Fibroblast of skin of abdomen (primary cell): Measurements from ENCODE around the gene CHST9.
"Not testable (repeated sequence)": the region's sequence is repeated elsewhere in the genome, so short reads cannot be mapped to it uniquely, and the experiment has no call there.

Source experiments
- DNase-seq: peaks from one replicate; pipeline ENCODE4 v3.0.0-alpha.2; 2013

CHST9 gene

DNA sequence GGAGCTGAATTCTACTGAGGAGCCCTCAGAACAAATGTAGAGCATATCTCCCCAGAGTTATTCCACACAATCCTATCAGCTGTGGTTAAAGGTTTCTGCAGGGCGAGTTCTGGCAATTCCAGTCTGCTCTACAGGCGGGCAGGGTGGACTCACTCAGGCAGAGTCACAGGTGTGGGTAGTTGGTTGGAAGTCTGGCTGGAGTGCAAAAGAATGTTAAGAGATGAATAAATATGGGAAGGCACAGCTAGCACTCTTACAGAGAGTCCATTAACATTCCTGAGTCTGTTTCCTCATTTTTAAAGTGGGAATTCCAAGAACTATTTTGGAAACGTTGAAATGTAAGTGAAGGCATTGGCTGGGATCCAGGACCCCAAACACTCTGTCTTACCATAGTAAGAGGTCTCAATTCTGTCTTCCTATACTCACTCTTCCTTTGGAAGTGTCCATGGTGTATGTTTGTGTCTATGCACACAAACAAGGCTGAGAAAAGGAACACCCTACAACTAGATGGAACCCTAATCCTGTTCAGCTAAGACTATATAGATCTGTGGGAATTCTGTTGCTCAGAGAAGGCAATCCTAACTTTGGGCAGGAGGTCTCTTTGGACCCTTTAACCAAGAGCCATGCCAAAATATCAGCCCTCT lies 256.3 kb downstream of the CHST9 start:
- DNase-seq = no peak

DNA sequence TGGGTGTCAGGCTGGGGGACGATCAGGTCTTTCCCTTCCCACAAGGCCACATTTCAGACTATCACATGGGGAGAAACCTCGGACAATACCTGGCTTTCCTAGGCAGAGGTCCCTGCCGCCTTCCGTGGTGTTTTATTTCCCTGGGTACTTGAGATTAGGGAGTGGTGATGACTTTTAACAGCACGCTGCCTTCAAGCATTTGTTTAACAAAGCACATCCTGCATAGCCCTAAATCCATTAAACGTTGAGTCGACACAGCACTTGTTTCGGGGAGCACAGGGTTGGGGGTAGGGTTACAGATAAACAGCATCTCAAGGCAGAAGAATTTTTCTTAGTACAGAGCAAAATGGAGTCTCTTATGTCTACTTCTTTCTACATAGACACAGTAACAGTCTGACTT lies 257.3 kb downstream of the CHST9 start:
- DNase-seq = not testable (repeated sequence)

DNA sequence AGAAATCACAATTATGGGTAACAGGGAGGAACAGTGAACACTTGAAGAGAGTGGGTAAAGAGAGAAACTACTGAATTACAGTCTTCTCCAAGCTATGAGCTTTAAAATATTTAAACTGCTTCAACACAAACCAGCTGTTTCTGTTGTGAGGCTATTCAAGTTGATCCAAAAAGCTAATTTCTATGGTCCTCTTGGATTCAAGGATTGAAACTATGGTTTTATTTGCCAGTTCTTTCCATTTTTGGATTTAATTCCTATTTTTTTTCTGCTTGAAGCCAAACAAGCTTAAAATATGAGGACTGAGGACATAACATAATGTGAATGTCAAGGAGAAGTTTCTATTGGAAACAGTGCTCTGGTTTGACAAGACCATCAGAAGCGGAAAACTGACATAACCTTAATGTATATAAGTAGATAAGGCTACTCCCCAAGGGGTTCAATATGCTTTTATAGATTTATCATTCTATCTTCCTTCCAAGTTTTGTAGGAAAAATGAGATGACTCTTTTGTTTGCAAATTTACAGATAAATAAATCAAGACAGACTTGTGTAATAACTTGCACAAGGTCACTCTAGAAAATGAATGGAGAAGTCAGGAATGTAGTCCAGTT lies 258.9 kb downstream of the CHST9 start:
- no peak for DNase-seq

- no peak for DNase-seq
Measured at GRCh38 chr18:26925313-26925712, 259.8 kb downstream of the CHST9 start.

DNA sequence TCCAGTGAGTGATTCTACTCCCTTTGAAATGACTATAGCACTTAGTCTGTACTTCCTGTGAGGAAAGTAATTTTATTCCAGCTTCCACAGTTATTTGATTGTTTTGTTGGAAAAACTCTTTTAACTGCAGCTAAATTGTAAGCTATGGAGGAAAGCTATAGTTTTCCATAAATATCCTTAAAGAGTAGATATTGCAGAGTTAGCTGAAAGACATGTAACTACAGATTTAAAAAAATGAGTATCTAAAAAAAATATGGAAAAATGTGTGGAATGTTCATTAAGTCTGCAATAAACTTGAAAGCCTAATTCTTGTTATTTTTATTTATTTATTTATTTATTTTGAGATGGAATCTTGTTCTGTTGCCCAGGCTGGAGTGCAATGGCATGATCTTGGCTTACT lies 262.8 kb downstream of the CHST9 start:
- DNase-seq = no peak

DNA sequence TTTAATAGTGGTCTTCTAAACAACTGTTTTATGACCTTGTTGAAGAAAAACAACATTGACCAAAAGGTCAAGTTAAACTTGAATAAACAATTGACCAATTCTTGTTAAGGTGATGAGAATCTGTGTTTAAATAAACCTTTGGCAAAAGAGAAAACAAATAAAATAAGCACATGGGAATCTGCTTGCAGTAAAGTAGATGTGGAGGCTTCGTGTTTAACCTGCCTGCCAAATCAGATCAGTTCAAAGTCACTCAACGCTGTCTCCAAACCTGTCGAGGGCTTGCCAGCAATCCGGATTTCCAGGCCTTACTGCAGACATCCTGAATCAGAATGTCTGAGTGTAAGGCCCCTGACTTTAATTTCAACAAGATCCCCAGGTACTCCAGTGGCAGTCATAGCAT lies 264.5 kb downstream of the CHST9 start:
- no peak for DNase-seq

- DNase-seq = peak; percentile 2
Measured at GRCh38 chr18:26919627-26920026, 265.5 kb downstream of the CHST9 start.

DNA sequence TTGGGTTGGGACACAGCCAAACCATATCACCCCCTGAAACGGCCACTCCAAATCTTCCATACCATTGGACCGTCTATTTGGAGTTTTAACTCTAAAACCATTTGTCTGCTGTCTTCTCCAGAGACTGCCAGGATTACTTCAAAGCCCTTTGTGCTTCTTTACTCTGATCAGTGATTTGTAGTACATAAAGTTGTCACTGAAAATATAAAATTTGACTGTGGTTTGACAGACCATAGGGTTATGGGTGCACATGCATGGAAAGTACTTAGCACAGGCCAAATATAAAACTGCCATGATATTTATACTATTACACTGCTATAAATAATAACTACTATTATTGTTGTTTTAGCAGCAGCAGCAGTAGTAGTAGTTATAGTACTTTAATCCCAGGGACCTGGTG lies 265.9 kb downstream of the CHST9 start:
- no peak for DNase-seq

DNA sequence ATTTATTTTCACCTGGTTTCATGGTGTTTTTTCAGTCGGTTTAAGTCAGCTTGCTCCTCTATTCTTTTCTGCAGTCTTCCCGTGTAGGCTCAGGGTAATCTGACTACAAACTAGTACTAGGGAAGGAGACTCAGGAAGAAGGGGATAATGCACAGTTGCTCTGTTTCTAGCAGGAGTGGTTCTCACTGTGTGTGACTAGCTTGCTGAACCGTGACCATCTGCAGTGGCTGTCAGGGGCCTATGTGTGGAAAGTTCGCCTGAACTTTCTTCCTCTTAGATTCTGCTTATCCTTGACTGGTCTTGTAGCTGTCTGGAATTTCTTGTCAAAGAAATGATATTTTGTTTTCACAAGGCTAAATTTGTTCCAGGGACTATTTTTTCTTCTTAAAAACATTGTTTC lies 273.3 kb downstream of the CHST9 start:
- no peak for DNase-seq

- DNase-seq = no peak
Measured at GRCh38 chr18:26909599-26910290, 275.4 kb downstream of the CHST9 start.

GRCh38 chr18:26908906-26909305 lies 276.2 kb downstream of the CHST9 start:
- no peak for DNase-seq

DNA sequence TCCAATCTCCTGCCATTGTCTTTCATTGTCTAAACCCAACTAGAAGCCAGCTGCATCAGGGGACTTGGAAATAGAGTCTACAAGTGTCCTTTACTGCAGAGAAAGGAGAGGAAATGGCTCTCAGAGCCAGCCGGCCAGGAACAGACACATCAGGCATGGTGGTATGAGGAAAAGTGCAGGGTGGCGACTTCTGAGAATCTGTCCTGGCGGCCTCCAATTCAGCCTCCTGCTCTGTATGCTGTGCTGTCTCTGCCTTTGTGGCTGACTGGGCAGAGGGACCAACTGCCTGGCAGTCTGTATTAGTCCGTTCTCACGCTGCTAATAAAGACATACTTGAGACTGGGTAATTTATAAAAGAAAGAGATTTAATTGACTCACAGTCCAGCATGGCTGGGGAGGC lies 282.8 kb downstream of the CHST9 start:
- no peak for DNase-seq

GRCh38 chr18:26901020-26901419 lies 284.1 kb downstream of the CHST9 start:
- DNase-seq = no peak

DNA sequence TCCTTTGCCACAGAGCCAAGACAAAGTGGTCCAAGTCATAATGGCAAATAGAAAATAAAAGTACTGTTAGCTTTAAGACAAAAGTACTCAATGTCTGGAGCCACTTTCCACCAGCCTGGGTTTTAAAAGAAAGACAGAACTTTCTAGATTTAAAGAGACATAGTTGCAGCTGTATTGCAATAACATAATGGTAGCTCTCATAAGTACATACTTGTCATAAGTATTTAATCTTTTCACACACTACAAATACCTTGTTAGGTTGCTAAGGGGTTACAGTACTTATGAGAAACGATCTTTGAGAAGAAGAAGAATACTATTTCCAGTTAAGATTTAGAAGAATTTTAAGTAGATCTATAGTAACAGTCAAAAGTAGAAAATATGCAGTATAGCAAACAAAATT lies 290.7 kb downstream of the CHST9 start:
- no peak for DNase-seq

GRCh38 chr18:26893996-26894395 lies 291.1 kb downstream of the CHST9 start:
- no peak for DNase-seq

DNA sequence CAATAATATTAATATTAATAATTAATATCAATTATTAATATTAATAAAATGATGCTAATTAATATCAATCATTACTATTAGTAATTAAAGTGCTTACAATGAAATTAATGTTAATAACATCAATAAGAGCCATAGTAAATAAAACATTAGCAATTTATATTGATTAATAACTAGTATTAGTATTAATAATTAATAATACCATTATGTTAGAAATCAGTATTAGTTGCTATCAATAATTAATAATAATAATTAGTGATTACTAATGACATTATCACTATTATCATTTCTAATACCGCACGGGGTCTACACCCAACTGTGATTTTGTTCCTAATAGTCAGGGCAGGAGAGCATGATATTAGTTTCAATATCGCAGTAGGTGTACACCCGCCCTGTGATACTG lies 296.8 kb downstream of the CHST9 start:
- DNase-seq = no peak

GRCh38 chr18:26875040-26875654 lies 310.0 kb downstream of the CHST9 start:
- no peak for DNase-seq

DNA sequence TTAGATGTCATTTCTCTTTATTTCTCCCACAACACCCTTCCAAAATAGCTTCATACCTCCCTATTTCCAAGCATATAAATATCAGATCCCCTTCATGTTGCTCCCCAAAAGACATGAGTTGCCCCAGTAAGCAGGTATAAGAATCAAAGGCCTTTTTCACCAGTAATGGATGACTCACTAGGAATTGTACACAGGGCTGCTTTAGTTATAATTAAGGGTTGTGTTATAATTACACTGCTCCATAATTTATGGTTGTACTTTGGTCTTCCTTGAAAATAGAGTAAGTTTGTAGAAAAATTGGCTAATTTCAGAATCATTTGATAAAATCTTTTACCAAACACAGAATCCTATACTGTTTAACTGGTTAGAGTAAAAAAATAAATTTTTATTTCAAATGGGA lies 310.8 kb downstream of the CHST9 start:
- no peak for DNase-seq

DNA sequence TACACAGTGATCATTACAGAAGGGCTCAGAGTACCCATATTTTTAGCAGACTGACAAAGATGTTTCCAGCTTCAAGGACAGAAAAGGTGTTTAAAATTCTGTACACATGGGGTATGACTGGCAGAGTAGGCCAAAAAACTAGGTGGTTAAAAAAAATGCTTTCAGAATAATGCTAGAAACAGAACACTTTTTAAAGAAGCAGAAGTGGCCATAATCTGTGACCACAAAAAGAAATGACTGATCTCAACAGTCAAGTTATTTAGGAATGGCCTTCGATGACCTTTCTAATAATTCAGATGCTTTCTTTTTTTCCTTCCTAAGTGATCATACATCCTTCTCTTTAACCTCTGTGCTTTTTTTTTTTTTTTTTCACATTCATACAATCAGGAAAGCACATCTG lies 315.5 kb downstream of the CHST9 start:
- DNase-seq = no peak

DNA sequence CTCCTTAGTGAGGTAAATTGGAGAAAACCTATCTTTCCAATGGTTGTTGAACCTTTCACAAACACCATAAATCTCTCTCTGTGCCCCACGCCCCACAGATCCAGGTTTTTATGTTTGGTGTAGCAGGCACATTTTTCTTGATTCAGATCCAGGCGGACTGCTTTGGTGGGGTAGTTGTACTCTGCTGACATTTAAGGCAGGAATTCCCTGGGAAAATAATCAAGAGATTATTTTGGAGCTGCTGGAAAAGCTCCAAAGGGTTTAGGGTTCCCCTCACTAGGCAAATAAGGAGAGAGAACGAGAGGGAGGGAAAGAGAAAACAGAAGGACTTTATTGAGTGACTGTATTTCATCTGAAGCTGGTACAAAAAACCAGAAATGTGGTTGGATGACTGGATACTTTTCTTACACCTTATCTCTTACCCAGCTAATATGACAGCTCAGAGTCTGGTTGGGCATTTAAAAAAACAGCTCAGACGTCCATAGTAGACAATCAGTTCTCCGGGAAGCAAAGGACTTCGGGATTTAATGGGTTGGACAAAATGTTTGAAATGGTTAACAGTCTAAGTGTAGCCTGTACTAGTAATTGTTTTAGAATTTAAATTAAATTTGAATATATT lies 316.0 kb downstream of the CHST9 start:
- no peak for DNase-seq

GRCh38 chr18:26867471-26867870 lies 317.6 kb downstream of the CHST9 start:
- DNase-seq = no peak

DNA sequence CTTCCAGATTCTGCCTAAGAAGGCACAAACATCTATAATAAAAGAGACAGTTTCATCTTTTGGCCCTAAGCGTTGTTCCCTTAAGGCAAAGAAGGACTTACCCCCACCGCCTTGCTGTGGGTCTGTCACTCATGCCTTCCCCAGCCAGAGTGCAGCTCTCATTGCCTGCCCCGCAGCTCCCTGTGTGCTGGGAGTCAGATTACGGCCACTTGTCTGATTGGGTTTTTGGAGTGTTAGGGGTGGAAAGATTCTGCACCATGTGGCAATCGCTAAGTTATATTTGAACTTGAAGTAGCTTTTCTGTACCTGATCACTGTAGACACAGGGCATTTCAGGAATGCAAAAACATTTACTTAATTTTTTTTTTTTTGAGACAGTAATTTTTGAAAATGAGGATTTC lies 319.6 kb downstream of the CHST9 start, which contains the start of gene AQP4:
AQP4 (minus strand) TSS at position 151 of the 400 bp plus-strand sequence; CDS start at position 133, 18 bp downstream.
- DNase-seq = no peak

DNA sequence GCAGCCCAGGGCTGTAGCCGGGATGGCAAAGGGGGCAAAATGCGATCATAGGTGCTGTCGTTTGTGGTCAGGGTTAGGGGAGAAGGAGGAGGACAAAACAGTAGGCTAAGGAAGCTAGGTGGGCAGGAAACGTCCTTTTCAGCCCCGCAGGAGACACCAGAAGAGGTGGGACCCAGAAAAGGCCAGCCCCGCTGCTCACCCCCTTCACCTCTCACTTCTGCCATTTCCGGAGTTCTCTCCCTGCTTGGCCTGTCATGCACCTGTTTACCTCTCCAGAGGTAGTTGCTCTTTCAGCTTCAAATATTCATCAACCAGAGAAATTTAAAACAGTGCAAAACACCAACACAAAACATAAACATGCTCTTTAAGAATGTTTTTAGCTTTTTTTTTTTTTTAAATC lies 320.4 kb downstream of the CHST9 start:
- DNase-seq = no peak
